NT2/D1 (cell line): ENCODE measurements around the gene ANTXR1.

Source experiments
- DNase-seq: peaks from one replicate; pipeline ENCODE4 v3.0.0-alpha.2; 2011; ENCODE audit warnings: low read depth, low spot score
- H3K27me3 ChIP-seq: 2 replicates; pipeline ENCODE4 v1.6.0; 2011; ENCODE audit warnings: mild to moderate bottlenecking; ENCODE audit not compliant: insufficient read length, insufficient read depth
- H3K36me3 ChIP-seq: 2 replicates; pipeline ENCODE4 v1.6.1; 2011; ENCODE audit warnings: mild to moderate bottlenecking, low read length, mixed read lengths; ENCODE audit not compliant: insufficient read depth, insufficient read length
- H3K4me1 ChIP-seq: 2 replicates; pipeline ENCODE4 v1.5.1; 2011; ENCODE audit not compliant: insufficient read depth, insufficient read length
- H3K4me3 ChIP-seq: 2 replicates; pipeline ENCODE4 v1.5.1; 2011; ENCODE audit warnings: low read depth; ENCODE audit not compliant: insufficient read length
- H3K9ac ChIP-seq: 2 replicates; pipeline ENCODE4 v1.6.0; 2011; ENCODE audit warnings: low read depth; ENCODE audit not compliant: insufficient read length
- H3K9me3 ChIP-seq: 2 replicates; pipeline ENCODE4 v1.5.1; 2011; ENCODE audit warnings: mild to moderate bottlenecking, low read length; ENCODE audit not compliant: insufficient read depth
- SUZ12 ChIP-seq: IDR thresholded peaks from 2 replicates; pipeline ENCODE4 v1.6.1; 2011; ENCODE audit not compliant: insufficient read length, insufficient read depth; ENCODE audit errors: extremely low read depth
- YY1 ChIP-seq: IDR thresholded peaks from 2 replicates; pipeline ENCODE4 v1.6.1; 2011; ENCODE audit not compliant: insufficient read length, insufficient read depth
- ZNF274 ChIP-seq: IDR thresholded peaks from 2 replicates; pipeline ENCODE4 v1.6.1; 2011; ENCODE audit warnings: mild to moderate bottlenecking, low read depth, low read length

The ANTXR1 gene

GRCh38 chr2:69125816-69126215, 112.8 kb downstream of the ANTXR1 start:
- Histone ChIP-seq H3K4me3 (no peak overlapping the region), H3K4me1 (no peaks in the 10 kb centered on the region), H3K36me3 (peaks cover 31% of the 10 kb centered on the region), H3K9ac (no peak overlapping the region), H3K9me3 (no peaks in the 10 kb centered on the region), H3K27me3 (no peaks in the 10 kb centered on the region)
- TF ChIP-seq SUZ12 (no peak), YY1 (no peak), ZNF274 (no peak)
- no peak for DNase-seq

- H3K36me3 ChIP-seq, result peaks cover 33% of the 10 kb centered on the region
- H3K4me1 ChIP-seq, result no peaks in the 10 kb centered on the region
- no peak for DNase-seq
Observed at GRCh38 chr2:69126341-69126740, 113.4 kb downstream of the ANTXR1 start.

GRCh38 chr2:69131452-69131851, 118.5 kb downstream of the ANTXR1 start:
- Histone ChIP-seq H3K27me3 (no peaks in the 10 kb centered on the region), H3K9ac (no peak overlapping the region), H3K9me3 (no peaks in the 10 kb centered on the region), H3K4me3 (no peak overlapping the region), H3K4me1 (no peaks in the 10 kb centered on the region), H3K36me3 (peaks cover 23% of the 10 kb centered on the region)
- TF ChIP-seq YY1 (no peak), SUZ12 (no peak), ZNF274 (no peak)
- DNase-seq, result no peak

More at GRCh38 chr2:69126341-69126740, 113.4 kb downstream of the ANTXR1 start:
- Histone ChIP-seq H3K9me3 (no peaks in the 10 kb centered on the region), H3K9ac (no peak overlapping the region), H3K4me3 (no peak overlapping the region), H3K27me3 (no peaks in the 10 kb centered on the region)
- no peak for TF ChIP-seq SUZ12
- TF ChIP-seq ZNF274, result no peak
- no peak for TF ChIP-seq YY1

GRCh38 chr2:69131983-69132675, 119.2 kb downstream of the ANTXR1 start:
- H3K4me1 ChIP-seq, result no peaks in the 10 kb centered on the region
- H3K27me3 ChIP-seq, result no peaks in the 10 kb centered on the region
- DNase-seq, result no peak
- no peaks in the 10 kb centered on the region for H3K9me3 ChIP-seq
- H3K4me3 ChIP-seq, result no peak overlapping the region
- H3K9ac ChIP-seq, result no peak overlapping the region
- peaks cover 17% of the 10 kb centered on the region for H3K36me3 ChIP-seq
- TF ChIP-seq ZNF274, result no peak
- no peak for TF ChIP-seq YY1
- no peak for TF ChIP-seq SUZ12

- no peak for DNase-seq
- Histone ChIP-seq H3K4me3 (no peak overlapping the region), H3K9me3 (no peaks in the 10 kb centered on the region), H3K27me3 (no peaks in the 10 kb centered on the region), H3K4me1 (no peaks in the 10 kb centered on the region), H3K36me3 (peaks cover 12% of the 10 kb centered on the region), H3K9ac (no peak overlapping the region)
- TF ChIP-seq ZNF274 (no peak), SUZ12 (no peak), YY1 (no peak)
Observed at GRCh38 chr2:69132960-69133590, 120.1 kb downstream of the ANTXR1 start.

- Histone ChIP-seq H3K4me3 (no peak overlapping the region), H3K9ac (no peak overlapping the region), H3K9me3 (no peaks in the 10 kb centered on the region), H3K36me3 (peaks cover 12% of the 10 kb centered on the region), H3K27me3 (no peaks in the 10 kb centered on the region), H3K4me1 (no peaks in the 10 kb centered on the region)
- TF ChIP-seq SUZ12 (no peak), ZNF274 (no peak), YY1 (no peak)
- DNase-seq, result no peak
Observed at GRCh38 chr2:69133898-69134297, 120.9 kb downstream of the ANTXR1 start.

GRCh38 chr2:69134306-69134945, 121.4 kb downstream of the ANTXR1 start:
- Histone ChIP-seq H3K4me3 (no peak overlapping the region), H3K9ac (no peak overlapping the region), H3K4me1 (no peaks in the 10 kb centered on the region), H3K27me3 (no peaks in the 10 kb centered on the region), H3K36me3 (peaks cover 12% of the 10 kb centered on the region), H3K9me3 (no peaks in the 10 kb centered on the region)
- TF ChIP-seq SUZ12 (no peak), YY1 (no peak), ZNF274 (no peak)
- no peak for DNase-seq
